A549 (cell line): ENCODE measurements around the gene TRAK2. TPM values are rescaled to one million over a fixed set of nuclear protein-coding genes. Genes with fewer than 3 reads are reported as not detected.

Experiments used
- ATAC-seq, 2 experiments: fragments of 200-7000 bp in 1 of 2; fragments of >200 bp in 1 of 2; cut with Nextera tagmentation in 1 of 2; cut with Tn5 transposase in 1 of 2; 3 replicates each; pipeline versions ENCODE4 v1.8.0 to v1.9.1; 2018 to 2020; ENCODE audit warnings: mild to moderate bottlenecking in 1 of 2, moderate library complexity in 1 of 2
- CTCF ChIA-PET: fragments of 300-600 bp; sonication (Branson Sonifier 250); formaldehyde crosslinking; extraction: SDS; loops from one replicate; lab custom pipeline; 2021; ENCODE audit warnings: antibody characterized with exemption, inconsistent platforms; lab: Yijun Ruan, JAX
- POLR2A ChIA-PET: fragments of 350-600 bp; formaldehyde crosslinking; extraction: SDS; loops from one replicate; lab custom pipeline; 2021; ENCODE audit warnings: antibody characterized with exemption, inconsistent platforms; lab: Yijun Ruan, JAX
- DNase-seq, 2 experiments: peaks; one replicate each; pipeline versions ENCODE4 v3.0.0 to v3.0.0-alpha.2; 2011 to 2016; ENCODE audit warnings: low read depth in 1 of 2, low spot score in 1 of 2
- FAIRE-seq: peaks from 2 replicates; lab custom pipeline; 2011; peaks lifted over from hg19 to GRCh38; lab: Jason Lieb, UNC
- H3K27ac ChIP-seq, 2 experiments: fragments of >200 bp; sonication (Bioruptor Twin); formaldehyde crosslinking; 3 replicates each; pipeline ENCODE4 v1.5.1; 2016 to 2017
- H3K4me1 ChIP-seq: fragments of >200 bp; sonication (Bioruptor Twin); formaldehyde crosslinking; 3 replicates; pipeline ENCODE4 v1.6.1; 2016
- H3K4me2 ChIP-seq: fragments of >200 bp; sonication (Bioruptor Twin); formaldehyde crosslinking; 3 replicates; pipeline ENCODE4 v1.6.1; 2016
- H3K4me3 ChIP-seq: fragments of >200 bp; sonication (Bioruptor Twin); formaldehyde crosslinking; 3 replicates; pipeline ENCODE4 v1.5.1; 2016
- H3K9me3 ChIP-seq: fragments of >200 bp; sonication (Bioruptor Twin); formaldehyde crosslinking; 3 replicates; pipeline ENCODE4 v1.6.1; 2016
- ATOH8 ChIP-seq: fragments of 250-450 bp; sonication (Bioruptor Pico); IDR thresholded peaks from 2 replicates; pipeline ENCODE4 v1.5.0; 2020; ENCODE audit warnings: low read depth, mild to moderate bottlenecking, moderate library complexity
- CBX8 ChIP-seq: fragments of 200-600 bp; sonication (generic); IDR thresholded peaks from 2 replicates; pipeline ENCODE4 v1.6.1; 2016
- CEBPB ChIP-seq, 2 experiments: fragments of >200 bp in 1 of 2; sonication (Bioruptor Twin) in 1 of 2; formaldehyde crosslinking in 1 of 2; IDR thresholded peaks; 2 replicates each; pipeline ENCODE4 v1.6.1; 2012 to 2016
- CTCF ChIP-seq: fragments of >200 bp; sonication (Bioruptor Twin); formaldehyde crosslinking; IDR thresholded peaks from 3 replicates; pipeline ENCODE4 v1.5.1; 2016
- E2F6 ChIP-seq: IDR thresholded peaks from 2 replicates; pipeline ENCODE4 v1.6.1; 2012; ENCODE audit warnings: low read depth, borderline replicate concordance
- EHMT2 ChIP-seq: fragments of 200-600 bp; sonication (generic); IDR thresholded peaks from 2 replicates; pipeline ENCODE4 v1.6.1; 2016; ENCODE audit warnings: antibody characterized with exemption, low read depth, mild to moderate bottlenecking, moderate library complexity
- FOSB ChIP-seq: fragments of 250-450 bp; sonication (Bioruptor Pico); IDR thresholded peaks from 2 replicates; pipeline ENCODE4 v1.5.0; 2020; ENCODE audit warnings: mild to moderate bottlenecking, moderate library complexity
- HDAC2 ChIP-seq: fragments of 200-600 bp; sonication (generic); IDR thresholded peaks from 2 replicates; pipeline ENCODE4 v1.6.1; 2016
- HEYL ChIP-seq: fragments of 250-450 bp; sonication (Bioruptor Pico); IDR thresholded peaks from 2 replicates; pipeline ENCODE4 v1.8.0; 2021; ENCODE audit warnings: mild to moderate bottlenecking, moderate library complexity
- JUN ChIP-seq, 2 experiments: fragments of >200 bp; sonication (Bioruptor Twin); formaldehyde crosslinking; IDR thresholded peaks; 2 replicates in 1 of 2; 3 replicates in 1 of 2; pipeline ENCODE4 v1.6.1; 2016 to 2017
- KDM5A ChIP-seq: fragments of 200-600 bp; sonication (generic); IDR thresholded peaks from 2 replicates; pipeline ENCODE4 v1.6.1; 2016; ENCODE audit warnings: antibody characterized with exemption, mild to moderate bottlenecking
- MAFK ChIP-seq: fragments of 450-650 bp; IDR thresholded peaks from 2 replicates; pipeline ENCODE4 v1.6.1; 2014; ENCODE audit not compliant: partially characterized antibody
- MAX ChIP-seq: IDR thresholded peaks from 2 replicates; pipeline ENCODE4 v1.6.1; 2012
- MAZ ChIP-seq: fragments of 150-350 bp; IDR thresholded peaks from 2 replicates; pipeline ENCODE4 v1.6.1; 2014; ENCODE audit warnings: antibody characterized with exemption, low read depth, low read length, borderline replicate concordance
- NR3C1 ChIP-seq: fragments of >200 bp; sonication (Bioruptor Twin); formaldehyde crosslinking; IDR thresholded peaks from 3 replicates; pipeline ENCODE4 v1.6.1; 2017
- PBX3 ChIP-seq: IDR thresholded peaks from 2 replicates; pipeline ENCODE4 v1.6.1; 2012
- POLR2A ChIP-seq: IDR thresholded peaks from 2 replicates; pipeline ENCODE4 v1.6.1; 2012; ENCODE audit warnings: mild to moderate bottlenecking, low read length
- POLR2AphosphoS2 ChIP-seq: conservative IDR thresholded peaks from 2 replicates; pipeline ENCODE4 v1.6.1; 2012; ENCODE audit warnings: low read length, improper control_type of control experiment, inconsistent platforms
- RNF2 ChIP-seq: fragments of 200-600 bp; sonication (generic); IDR thresholded peaks from 2 replicates; pipeline ENCODE4 v1.6.1; 2016; ENCODE audit warnings: low read depth, mild to moderate bottlenecking, antibody characterized with exemption, moderate library complexity, borderline replicate concordance
- TFCP2L1 ChIP-seq: fragments of 250-450 bp; sonication (Bioruptor Pico); IDR thresholded peaks from 2 replicates; pipeline ENCODE4 v1.5.0; 2021; ENCODE audit warnings: mild to moderate bottlenecking
- TP53 ChIP-seq: fragments of 250-450 bp; sonication (Bioruptor Pico); IDR thresholded peaks from 2 replicates; pipeline ENCODE4 v1.5.0; 2021; ENCODE audit warnings: mild to moderate bottlenecking, moderate library complexity
- WGBS: methylation state at CpG from one replicate; pipeline ENCODE4 v1.1.6; 2017; ENCODE audit errors: missing lambda C conversion rate; 5-methylcytosine and 5-hydroxymethylcytosine counted together
- polyA plus RNA-seq, 4 experiments: library from polyadenylated mRNA; depleted of rRNA in 3 of 4; stranded (reverse); fragments of >200 nt; fragmentation: RNase III in 1 of 4; extraction: RNeasy Plus Mini Kit Qiagen cat#74134 plus additional on column Dnase treatment in 1 of 4; gene quantifications; 2 replicates in 3 of 4; 3 replicates in 1 of 4; pipeline ENCODE4 v1.2.3, GENCODE V29; 2011 to 2017

The TRAK2 gene
- polyA plus RNA-seq, 2 of the 4 experiments (the other 2 are of a cell fraction): 10.2 to 22.4 TPM

GRCh38 chr2:201447086-201447485, 4.2 kb downstream of the TRAK2 start:
- no peak overlapping the region for H3K4me3 ChIP-seq
- ATAC-seq (no peak), FAIRE-seq (no peak), DNase-seq (no peak)
- H3K4me2 ChIP-seq: no peak overlapping the region
- TF ChIP-seq RNF2 (no peak), KDM5A (no peak), NR3C1 (no peak)
- WGBS: 90% methylated on average over 1 of the region's 1 CpG
- ChIA-PET POLR2A (no interaction called here), CTCF (interaction anchor here (1.1 to 1.3 kb wide), 2 partner anchors 12 to 829 kb away, joined by 3 to 4 read pairs; no protein-coding TSS in a partner anchor)
- H3K4me1 ChIP-seq: peaks cover 12% of the 10 kb centered on the region; the same call in 1 of the 3 replicates
- H3K9me3 ChIP-seq: no peaks in the 10 kb centered on the region
- H3K27ac ChIP-seq: no peak overlapping the region

GRCh38 chr2:201444746-201445465, 6.4 kb downstream of the TRAK2 start:
- TF ChIP-seq PBX3: no peak
- TF ChIP-seq CEBPB (IDR thresholded peaks at IDR 0.05): no peak
- TF ChIP-seq HDAC2: no peak
- TF ChIP-seq MAX: no peak
- no peak for TF ChIP-seq POLR2AphosphoS2
- TF ChIP-seq TFCP2L1 (CRISPR knock-in tag): no peak
- no peak for TF ChIP-seq MAFK
- TF ChIP-seq ATOH8: no peak
- TF ChIP-seq E2F6: no peak
- TF ChIP-seq POLR2A: no peak
- no peak for TF ChIP-seq CBX8
- TF ChIP-seq HEYL (CRISPR knock-in tag): no peak
- no peak for TF ChIP-seq MAZ
- TF ChIP-seq JUN (IDR thresholded peaks at IDR 0.05): no peak
- TF ChIP-seq FOSB: no peak
- TF ChIP-seq TP53 (CRISPR knock-in tag): no peak
- no peak for TF ChIP-seq EHMT2
- no peak for TF ChIP-seq CTCF
- TF ChIP-seq, all 56 proteins: peak for 0
- FAIRE-seq (no peak), ATAC-seq (no peak), DNase-seq (no peak)
- POLR2A ChIA-PET: no interaction called here
- Histone ChIP-seq H3K4me2 (no peak overlapping the region), H3K4me3 (no peak overlapping the region), H3K4me1 (peaks cover 7% of the 10 kb centered on the region; the same call in 1 of the 3 replicates), H3K27ac (no peak overlapping the region), H3K9me3 (no peaks in the 10 kb centered on the region)
- WGBS: 87% methylated on average over 3 of the region's 3 CpGs
- CTCF ChIA-PET: no interaction called here
